GM23248 (cell line): Measurements from ENCODE around the gene ROM1.

ENCODE experiments used
- EZH2 ChIP-seq: fragments of 200-600 bp; sonication (generic); IDR thresholded peaks from 2 replicates; pipeline ENCODE4 v1.6.1; 2018; ENCODE audit warnings: antibody characterized with exemption, mild to moderate bottlenecking; ENCODE audit not compliant: insufficient read depth, poor library complexity, severe bottlenecking
- EZH2phosphoT487 ChIP-seq: fragments of 200-600 bp; sonication (generic); IDR thresholded peaks from 2 replicates; pipeline ENCODE4 v1.6.1; 2018; ENCODE audit warnings: antibody characterized with exemption, moderate library complexity, mild to moderate bottlenecking, low read depth; ENCODE audit not compliant: insufficient read depth

DNA sequence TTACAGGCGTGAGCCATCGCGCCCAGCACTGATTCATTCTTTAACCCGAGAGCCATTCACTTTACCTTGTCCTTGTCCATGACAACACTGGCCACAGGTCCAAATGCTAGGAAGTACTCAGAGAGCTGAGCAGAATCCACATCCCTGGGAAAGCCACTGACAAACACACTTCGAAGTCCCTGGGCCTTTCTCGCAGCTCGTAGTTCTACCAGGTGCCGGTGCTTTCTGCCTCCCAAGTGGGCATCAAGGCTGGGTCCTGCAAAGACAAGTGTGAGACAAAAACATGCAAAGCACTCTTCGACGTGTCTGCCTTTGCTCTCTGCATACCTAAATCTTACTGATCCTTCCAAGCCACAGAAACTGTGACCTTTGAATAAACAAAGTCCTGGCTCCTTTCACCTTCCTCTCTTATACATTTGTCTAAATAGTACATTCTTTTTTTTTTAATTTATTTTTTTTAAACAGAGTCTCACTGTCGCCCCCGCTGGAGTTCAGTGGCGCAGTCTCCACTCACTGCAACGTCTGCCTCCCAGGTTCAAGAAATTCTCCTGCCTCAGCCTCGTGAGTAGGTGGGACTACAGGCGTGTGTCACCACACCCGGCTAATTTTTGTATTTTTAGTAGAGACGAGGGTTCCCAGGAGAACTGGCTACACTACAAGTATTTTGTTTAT lies 24.0 kb upstream of the ROM1 start:
- TF ChIP-seq EZH2 (no peak), EZH2phosphoT487 (no peak)
